Central memory CD8-positive, alpha-beta T cell (primary cell): Measurements from ENCODE around the gene MXD3.
A peak's percentile ranks its signal among the peaks of the same experiment; 100 is the strongest.

Source experiments
- ATAC-seq: fragments of 150-1000 bp; cut with Tn5 transposase; replicated peaks from 2 replicates; pipeline ENCODE4 v1.10.0; 2022; ENCODE audit warnings: mild to moderate bottlenecking, moderate FRiP score, moderate number of reproducible peaks; ENCODE audit not compliant: poor library complexity, severe bottlenecking; ENCODE audit errors: extremely low read depth
- DNase-seq, 2 donors: peaks; one replicate each; pipeline ENCODE4 v3.0.0; 2021; ENCODE audit warnings: low spot score in 2 of 2
- H3K27ac Mint-ChIP-seq: one replicate; pipeline ENCODE4 v1.8.0; 2022; ENCODE audit warnings: low read depth, mild to moderate bottlenecking, moderate library complexity, mixed read lengths
- H3K27me3 Mint-ChIP-seq: one replicate; pipeline ENCODE4 v1.8.0; 2022; ENCODE audit warnings: mixed read lengths
- H3K36me3 Mint-ChIP-seq: one replicate; pipeline ENCODE4 v1.8.0; 2022; ENCODE audit warnings: mild to moderate bottlenecking, moderate library complexity, mixed read lengths; ENCODE audit not compliant: insufficient read depth
- H3K4me1 Mint-ChIP-seq: one replicate; pipeline ENCODE4 v1.8.0; 2022; ENCODE audit warnings: mixed read lengths
- H3K4me3 Mint-ChIP-seq: one replicate; pipeline ENCODE4 v1.8.0; 2022; ENCODE audit warnings: mild to moderate bottlenecking, moderate library complexity, mixed read lengths
- H3K9me3 Mint-ChIP-seq: one replicate; pipeline ENCODE4 v1.8.0; 2022; ENCODE audit warnings: mixed read lengths

Gene MXD3

GRCh38 chr5:177302354-177303110, 9.2 kb downstream of the MXD3 start:
- Mint-ChIP-seq H3K36me3 (peaks cover 36% of the 10 kb centered on the region), H3K4me1 (peaks cover 75% of the 10 kb centered on the region)
- no peak for DNase-seq

GRCh38 chr5:177301503-177302165, 10.1 kb downstream of the MXD3 start:
- ATAC-seq (no peak), DNase-seq (no peak)
- H3K36me3 Mint-ChIP-seq = peaks cover 33% of the 10 kb centered on the region
- no peaks in the 10 kb centered on the region for H3K27me3 Mint-ChIP-seq
- H3K4me1 Mint-ChIP-seq = peaks cover 79% of the 10 kb centered on the region
- peak overlapping the region; percentile 87 for H3K4me3 Mint-ChIP-seq
- no peaks in the 10 kb centered on the region for H3K9me3 Mint-ChIP-seq
- peak overlapping the region; percentile 91 for H3K27ac Mint-ChIP-seq

More at GRCh38 chr5:177302354-177303110, 9.2 kb downstream of the MXD3 start:
- no peaks in the 10 kb centered on the region for H3K27me3 Mint-ChIP-seq
- H3K27ac Mint-ChIP-seq = peak overlapping the region; percentile 85
- no peaks in the 10 kb centered on the region for H3K9me3 Mint-ChIP-seq
- peak overlapping the region; percentile 87 for H3K4me3 Mint-ChIP-seq
- ATAC-seq = no peak

GRCh38 chr5:177300951-177301350, 10.7 kb downstream of the MXD3 start:
- Mint-ChIP-seq H3K36me3 (peaks cover 31% of the 10 kb centered on the region), H3K27me3 (no peaks in the 10 kb centered on the region), H3K4me3 (peak overlapping the region; percentile 73), H3K9me3 (no peaks in the 10 kb centered on the region), H3K4me1 (peaks cover 81% of the 10 kb centered on the region), H3K27ac (peak overlapping the region; percentile 91)
- no peak for ATAC-seq
- no peak for DNase-seq

- Mint-ChIP-seq H3K27ac (peak overlapping the region; percentile 91), H3K27me3 (no peaks in the 10 kb centered on the region), H3K4me1 (peaks cover 81% of the 10 kb centered on the region), H3K4me3 (peak overlapping the region; percentile 73), H3K9me3 (no peaks in the 10 kb centered on the region), H3K36me3 (peaks cover 29% of the 10 kb centered on the region)
- ATAC-seq = peak; percentile 68
- peak in 1 of 2 donors; percentile 60 for DNase-seq
Observed at GRCh38 chr5:177300236-177300880, 11.3 kb downstream of the MXD3 start.

GRCh38 chr5:177299697-177300096, 12.0 kb downstream of the MXD3 start:
- ATAC-seq (no peak), DNase-seq (no peak)
- H3K4me1 Mint-ChIP-seq = peaks cover 76% of the 10 kb centered on the region
- H3K4me3 Mint-ChIP-seq = peak overlapping the region; percentile 73
- H3K27me3 Mint-ChIP-seq = no peaks in the 10 kb centered on the region
- H3K9me3 Mint-ChIP-seq = no peaks in the 10 kb centered on the region
- H3K36me3 Mint-ChIP-seq = peaks cover 26% of the 10 kb centered on the region
- H3K27ac Mint-ChIP-seq = peak overlapping the region; percentile 91

- peaks cover 63% of the 10 kb centered on the region for H3K4me1 Mint-ChIP-seq
- no peak overlapping the region for H3K27ac Mint-ChIP-seq
- H3K27me3 Mint-ChIP-seq = no peaks in the 10 kb centered on the region
- DNase-seq = no peak
- no peaks in the 10 kb centered on the region for H3K9me3 Mint-ChIP-seq
- H3K36me3 Mint-ChIP-seq = peaks cover 27% of the 10 kb centered on the region
- no peak for ATAC-seq
- H3K4me3 Mint-ChIP-seq = no peak overlapping the region
Observed at GRCh38 chr5:177297922-177298321, 13.8 kb downstream of the MXD3 start.

GRCh38 chr5:177296581-177296980, 15.1 kb downstream of the MXD3 start:
- ATAC-seq = no peak
- Mint-ChIP-seq H3K4me3 (peak overlapping the region; percentile 6), H3K4me1 (peaks cover 50% of the 10 kb centered on the region), H3K27ac (peak overlapping the region; percentile 61), H3K36me3 (peaks cover 35% of the 10 kb centered on the region), H3K9me3 (no peaks in the 10 kb centered on the region), H3K27me3 (no peaks in the 10 kb centered on the region)
- DNase-seq = no peak

GRCh38 chr5:177295924-177296323, 15.8 kb downstream of the MXD3 start:
- peak overlapping the region; percentile 59 for H3K27ac Mint-ChIP-seq
- no peak for ATAC-seq
- H3K9me3 Mint-ChIP-seq = no peaks in the 10 kb centered on the region
- DNase-seq = no peak
- H3K27me3 Mint-ChIP-seq = no peaks in the 10 kb centered on the region
- H3K4me3 Mint-ChIP-seq = peak overlapping the region; percentile 9
- H3K36me3 Mint-ChIP-seq = peaks cover 37% of the 10 kb centered on the region
- peaks cover 45% of the 10 kb centered on the region for H3K4me1 Mint-ChIP-seq

- Mint-ChIP-seq H3K9me3 (no peaks in the 10 kb centered on the region), H3K4me3 (no peak overlapping the region), H3K27ac (no peak overlapping the region), H3K27me3 (no peaks in the 10 kb centered on the region), H3K36me3 (peaks cover 40% of the 10 kb centered on the region), H3K4me1 (peaks cover 32% of the 10 kb centered on the region)
- no peak for ATAC-seq
- no peak for DNase-seq
Observed at GRCh38 chr5:177294632-177295031, 17.1 kb downstream of the MXD3 start.

GRCh38 chr5:177293819-177294581, 17.7 kb downstream of the MXD3 start:
- Mint-ChIP-seq H3K9me3 (no peaks in the 10 kb centered on the region), H3K4me3 (no peak overlapping the region), H3K36me3 (peaks cover 44% of the 10 kb centered on the region), H3K27me3 (no peaks in the 10 kb centered on the region), H3K4me1 (peaks cover 26% of the 10 kb centered on the region), H3K27ac (no peak overlapping the region)
- ATAC-seq (no peak), DNase-seq (no peak)

- no peak for DNase-seq
- peaks cover 16% of the 10 kb centered on the region for H3K4me1 Mint-ChIP-seq
- ATAC-seq = no peak
- H3K36me3 Mint-ChIP-seq = peaks cover 53% of the 10 kb centered on the region
- no peak overlapping the region for H3K27ac Mint-ChIP-seq
- no peak overlapping the region for H3K4me3 Mint-ChIP-seq
- no peaks in the 10 kb centered on the region for H3K9me3 Mint-ChIP-seq
- no peaks in the 10 kb centered on the region for H3K27me3 Mint-ChIP-seq
Observed at GRCh38 chr5:177291735-177292134, 20.0 kb downstream of the MXD3 start.

GRCh38 chr5:177290816-177291596, 20.7 kb downstream of the MXD3 start:
- Mint-ChIP-seq H3K36me3 (peaks cover 58% of the 10 kb centered on the region), H3K4me1 (peaks cover 9% of the 10 kb centered on the region), H3K27me3 (no peaks in the 10 kb centered on the region), H3K9me3 (no peaks in the 10 kb centered on the region), H3K4me3 (no peak overlapping the region), H3K27ac (no peak overlapping the region)
- no peak for ATAC-seq
- no peak for DNase-seq
